Fibroblast of mammary gland (primary cell): ENCODE results near the gene CACNB3.

ENCODE experiments used
- DNase-seq: peaks from one replicate; pipeline ENCODE4 v3.0.0-alpha.2; 2010; ENCODE audit warnings: low read depth
- H3K4me3 ChIP-seq: 2 replicates; pipeline ENCODE4 v1.5.1; 2011; ENCODE audit warnings: low read depth, mild to moderate bottlenecking, low read length, moderate library complexity; ENCODE audit not compliant: control insufficient read depth
- TF ChIP-seq, protein P1 (sequence below): conservative IDR thresholded peaks from 2 replicates; pipeline ENCODE4 v1.5.1; 2011; ENCODE audit warnings: low read depth, low read length, inconsistent platforms; ENCODE audit not compliant: control insufficient read depth, insufficient read depth

CACNB3 gene

GRCh38 chr12:48775299-48775698, 43.0 kb upstream of the CACNB3 start:
- TF ChIP-seq, protein P1, sequence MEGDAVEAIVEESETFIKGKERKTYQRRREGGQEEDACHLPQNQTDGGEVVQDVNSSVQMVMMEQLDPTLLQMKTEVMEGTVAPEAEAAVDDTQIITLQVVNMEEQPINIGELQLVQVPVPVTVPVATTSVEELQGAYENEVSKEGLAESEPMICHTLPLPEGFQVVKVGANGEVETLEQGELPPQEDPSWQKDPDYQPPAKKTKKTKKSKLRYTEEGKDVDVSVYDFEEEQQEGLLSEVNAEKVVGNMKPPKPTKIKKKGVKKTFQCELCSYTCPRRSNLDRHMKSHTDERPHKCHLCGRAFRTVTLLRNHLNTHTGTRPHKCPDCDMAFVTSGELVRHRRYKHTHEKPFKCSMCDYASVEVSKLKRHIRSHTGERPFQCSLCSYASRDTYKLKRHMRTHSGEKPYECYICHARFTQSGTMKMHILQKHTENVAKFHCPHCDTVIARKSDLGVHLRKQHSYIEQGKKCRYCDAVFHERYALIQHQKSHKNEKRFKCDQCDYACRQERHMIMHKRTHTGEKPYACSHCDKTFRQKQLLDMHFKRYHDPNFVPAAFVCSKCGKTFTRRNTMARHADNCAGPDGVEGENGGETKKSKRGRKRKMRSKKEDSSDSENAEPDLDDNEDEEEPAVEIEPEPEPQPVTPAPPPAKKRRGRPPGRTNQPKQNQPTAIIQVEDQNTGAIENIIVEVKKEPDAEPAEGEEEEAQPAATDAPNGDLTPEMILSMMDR = no peak
- DNase-seq = no peak
- H3K4me3 ChIP-seq = no peak overlapping the region

GRCh38 chr12:48775991-48776649, 42.2 kb upstream of the CACNB3 start:
- TF ChIP-seq, protein P1 = no peak
- DNase-seq = no peak
- no peak overlapping the region for H3K4me3 ChIP-seq

- no peak for DNase-seq
- H3K4me3 ChIP-seq = no peak overlapping the region
- TF ChIP-seq, protein P1 = no peak
Observed at GRCh38 chr12:48776956-48777355, 41.3 kb upstream of the CACNB3 start.

GRCh38 chr12:48777501-48778400, 40.5 kb upstream of the CACNB3 start:
- TF ChIP-seq, protein P1 = no peak
- no peak for DNase-seq
- no peak overlapping the region for H3K4me3 ChIP-seq

DNA sequence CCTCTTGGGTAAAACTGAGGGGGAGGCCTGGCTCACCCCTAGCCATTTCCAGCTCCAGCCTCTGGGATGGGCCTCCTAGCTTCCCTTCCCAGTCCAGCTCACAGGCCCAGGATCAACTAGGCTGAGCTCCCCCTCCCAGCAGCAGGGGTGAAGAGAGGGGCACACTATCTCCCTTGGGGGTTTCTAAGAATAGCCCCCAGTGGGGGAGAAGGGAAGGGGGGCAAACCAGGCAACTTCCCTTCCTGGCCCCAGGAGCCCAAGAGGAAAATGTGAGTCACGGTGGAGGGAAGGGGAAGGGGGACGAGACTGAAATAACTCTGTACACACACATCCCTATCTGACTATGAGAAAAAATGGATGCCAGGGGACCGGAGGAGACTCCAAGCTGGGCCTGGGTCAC, 38.4 kb upstream of the CACNB3 start:
- DNase-seq = peak; percentile 77
- no peak overlapping the region for H3K4me3 ChIP-seq
- TF ChIP-seq, protein P1 = no peak

DNA sequence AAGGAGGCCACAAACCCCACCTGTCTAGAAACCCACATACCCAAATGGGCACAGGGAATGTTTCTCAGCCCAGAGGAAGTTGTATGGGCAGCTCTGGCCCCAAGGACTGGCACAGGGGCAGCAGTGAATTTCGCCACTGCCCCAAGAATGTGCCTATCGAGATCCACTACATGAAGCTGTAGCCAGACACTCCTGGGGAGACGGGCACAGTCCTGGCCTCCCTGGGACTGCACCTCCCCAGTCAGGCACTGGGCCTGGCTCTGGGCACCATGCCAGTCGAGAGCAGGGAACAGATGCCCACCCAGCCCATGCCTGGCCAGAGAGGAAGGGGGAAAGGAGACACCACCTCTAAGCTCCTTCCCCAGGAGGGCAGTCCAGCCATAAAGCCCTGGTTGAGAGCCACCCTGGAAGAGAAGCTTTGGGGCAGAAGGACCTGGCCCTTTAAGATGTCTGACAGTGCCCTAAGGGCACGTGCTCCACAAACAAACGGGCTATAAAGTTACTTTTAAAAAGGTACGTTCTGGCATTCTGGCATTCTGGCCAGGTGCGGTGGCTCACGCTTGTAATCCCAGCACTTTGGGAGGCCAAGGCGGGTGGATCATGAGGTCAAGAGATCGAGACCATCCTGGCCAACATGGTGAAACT, 37.8 kb upstream of the CACNB3 start:
- TF ChIP-seq, protein P1 = no peak
- H3K4me3 ChIP-seq = no peak overlapping the region
- no peak for DNase-seq
